Neural crest cell (in vitro differentiated cells): ENCODE results near the gene CDH3. TPM values are rescaled to one million over a fixed set of nuclear protein-coding genes. Genes with fewer than 3 reads are reported as not detected.

Experiments
- DNase-seq: peaks from one replicate; pipeline ENCODE4 v3.0.0; 2021; ENCODE audit warnings: low read depth, mixed read lengths, low spot score
- H3K27ac Mint-ChIP-seq: one replicate; pipeline ENCODE4 v1.8.0; 2021; ENCODE audit warnings: mild to moderate bottlenecking, mixed read lengths; ENCODE audit not compliant: unreplicated experiment
- H3K27me3 Mint-ChIP-seq: 2 replicates; pipeline ENCODE4 v1.8.0; 2021; ENCODE audit warnings: low read depth, mild to moderate bottlenecking, mixed read lengths
- H3K36me3 Mint-ChIP-seq: 2 replicates; pipeline ENCODE4 v1.8.0; 2021; ENCODE audit warnings: low read depth, mild to moderate bottlenecking, mixed read lengths
- H3K4me1 Mint-ChIP-seq: 2 replicates; pipeline ENCODE4 v1.8.0; 2021; ENCODE audit warnings: mixed read lengths
- H3K4me3 Mint-ChIP-seq: one replicate; pipeline ENCODE4 v1.8.0; 2021; ENCODE audit warnings: mild to moderate bottlenecking, mixed read lengths
- H3K9me3 Mint-ChIP-seq: 2 replicates; pipeline ENCODE4 v1.8.0; 2021; ENCODE audit warnings: mixed read lengths
- CTCF ChIP-seq: fragments of 200-600 bp; sonication (generic); conservative IDR thresholded peaks from 2 replicates; pipeline ENCODE4 v1.5.0; 2021; ENCODE audit warnings: antibody characterized with exemption, mild to moderate bottlenecking
- total RNA-seq: library from RNA; stranded (reverse); gene quantifications from 2 replicates; pipeline ENCODE4 v1.2.1, GENCODE V29; 2021

The CDH3 gene
- total RNA-seq, 1 donor from 2014 or later = 4.3 TPM

- no peak overlapping the region for H3K4me3 Mint-ChIP-seq
- no peak overlapping the region for H3K27ac Mint-ChIP-seq
- no peak for DNase-seq
Observed at GRCh38 chr16:68732741-68733399, 87.8 kb downstream of the CDH3 start.

GRCh38 chr16:68733570-68733969 lies 88.5 kb downstream of the CDH3 start:
- Mint-ChIP-seq H3K27me3 (peaks cover 60% of the 10 kb centered on the region), H3K4me1 (peaks cover 10% of the 10 kb centered on the region), H3K9me3 (no peaks in the 10 kb centered on the region), H3K27ac (no peak overlapping the region), H3K4me3 (no peak overlapping the region), H3K36me3 (no peaks in the 10 kb centered on the region)
- TF ChIP-seq CTCF = no peak
- no peak for DNase-seq

More at GRCh38 chr16:68732741-68733399, 87.8 kb downstream of the CDH3 start:
- Mint-ChIP-seq H3K27me3 (peaks cover 53% of the 10 kb centered on the region), H3K4me1 (peaks cover 7% of the 10 kb centered on the region), H3K9me3 (no peaks in the 10 kb centered on the region), H3K36me3 (no peaks in the 10 kb centered on the region)
- TF ChIP-seq CTCF = no peak

GRCh38 chr16:68734782-68735181 lies 89.7 kb downstream of the CDH3 start:
- peaks cover 65% of the 10 kb centered on the region for H3K27me3 Mint-ChIP-seq
- no peak overlapping the region for H3K27ac Mint-ChIP-seq
- no peak for TF ChIP-seq CTCF
- no peaks in the 10 kb centered on the region for H3K9me3 Mint-ChIP-seq
- DNase-seq = no peak
- H3K4me3 Mint-ChIP-seq = peak overlapping the region; percentile 6
- peaks cover 11% of the 10 kb centered on the region for H3K4me1 Mint-ChIP-seq
- no peaks in the 10 kb centered on the region for H3K36me3 Mint-ChIP-seq

- TF ChIP-seq CTCF = no peak
- Mint-ChIP-seq H3K27ac (no peak overlapping the region), H3K36me3 (no peaks in the 10 kb centered on the region), H3K9me3 (no peaks in the 10 kb centered on the region), H3K4me3 (peak overlapping the region; percentile 81), H3K27me3 (peaks cover 71% of the 10 kb centered on the region), H3K4me1 (peaks cover 11% of the 10 kb centered on the region)
- DNase-seq = no peak
Observed at GRCh38 chr16:68736561-68736960, 91.5 kb downstream of the CDH3 start.

GRCh38 chr16:68737046-68737729 lies 92.1 kb downstream of the CDH3 start, which contains the start of gene CDH1:
TSS of gene CDH1 (plus strand) at chr16:68737292. CDS start at chr16:68737416, 124 bp downstream.
- no peaks in the 10 kb centered on the region for H3K9me3 Mint-ChIP-seq
- DNase-seq = no peak
- no peaks in the 10 kb centered on the region for H3K36me3 Mint-ChIP-seq
- H3K4me1 Mint-ChIP-seq = peaks cover 11% of the 10 kb centered on the region
- H3K4me3 Mint-ChIP-seq = peak within 1 kb of the TSS; percentile 81
- peaks cover 65% of the 10 kb centered on the region for H3K27me3 Mint-ChIP-seq
- H3K27ac Mint-ChIP-seq = no peak within 1 kb of the TSS
- no peak for TF ChIP-seq CTCF
